Endothelial cell of umbilical vein (primary cell): Measurements from ENCODE around the gene PTPRU. TPM values are rescaled to one million over a fixed set of nuclear protein-coding genes. Genes with fewer than 3 reads are reported as not detected.

Source experiments
- BruUV-seq: library from RNA; stranded (reverse); fragments of 400-500 nt; replicated peaks from 2 replicates; lab custom pipeline; 2021; lab: Mats Ljungman, UMichigan
- CTCF ChIA-PET: fragments of 300-600, 350-600 bp; sonication (Branson Sonifier 250); formaldehyde crosslinking; loops from one replicate; lab custom pipeline; 2021; ENCODE audit warnings: antibody characterized with exemption, inconsistent platforms; lab: Charles Lee
- POLR2A ChIA-PET: fragments of 300-600, 350-600 bp; sonication (Branson Sonifier 250); formaldehyde crosslinking; loops from one replicate; lab custom pipeline; 2021; ENCODE audit warnings: antibody characterized with exemption, inconsistent platforms; lab: Charles Lee
- DNase-seq: peaks from one replicate; pipeline ENCODE4 v3.0.0-alpha.2; 2011; ENCODE audit warnings: low read depth, low spot score
- FAIRE-seq: peaks from 2 replicates; lab custom pipeline; 2011; peaks lifted over from hg19 to GRCh38; lab: Jason Lieb, UNC
- H2AFZ ChIP-seq: 2 replicates; pipeline ENCODE4 v1.6.0; 2012; ENCODE audit warnings: low read depth, low read length, control low read depth, inconsistent platforms
- H3K27ac ChIP-seq: 2 replicates; pipeline ENCODE4 v1.5.1; 2011; ENCODE audit warnings: low read depth, mild to moderate bottlenecking, control low read depth, low read length, moderate library complexity; ENCODE audit not compliant: insufficient read depth
- H3K27me3 ChIP-seq, 2 experiments: 2 replicates each; pipeline versions ENCODE4 v1.6.0 to v1.6.1; 2011; ENCODE audit warnings: low read length in 2 of 2, mixed read lengths in 1 of 2; ENCODE audit not compliant: control insufficient read depth in 2 of 2, insufficient read depth in 2 of 2
- H3K36me3 ChIP-seq, 2 experiments: 2 replicates in 1 of 2; 3 replicates in 1 of 2; pipeline ENCODE4 v1.5.1; 2011; ENCODE audit warnings: low read length in 2 of 2, mild to moderate bottlenecking in 1 of 2, moderate library complexity in 1 of 2; ENCODE audit not compliant: control insufficient read depth in 2 of 2, insufficient read depth in 2 of 2; ENCODE audit errors: extremely low read depth in 1 of 2
- H3K4me1 ChIP-seq: 3 replicates; pipeline ENCODE4 v1.5.1; 2011; ENCODE audit warnings: mild to moderate bottlenecking, low read length; ENCODE audit not compliant: control insufficient read depth, insufficient read depth; ENCODE audit errors: extremely low read depth
- H3K4me2 ChIP-seq: 2 replicates; pipeline ENCODE4 v1.6.1; 2011; ENCODE audit warnings: low read length, control low read depth, mixed read lengths; ENCODE audit not compliant: insufficient read depth
- H3K4me3 ChIP-seq, 3 experiments: fragments of 200-600 bp in 1 of 3; sonication (generic), shearing (Covaris generic) in 1 of 3; replicated peaks in 1 of 3; 2 replicates each; pipeline ENCODE4 v1.5.1; 2011 to 2016; ENCODE audit warnings: control low read depth in 3 of 3, low read length in 3 of 3, mild to moderate bottlenecking in 2 of 3, inconsistent platforms in 1 of 3, low read depth in 1 of 3, moderate library complexity in 1 of 3; ENCODE audit not compliant: insufficient read depth in 1 of 3
- H3K79me2 ChIP-seq: 2 replicates; pipeline ENCODE4 v1.6.0; 2012; ENCODE audit warnings: low read length, inconsistent platforms; ENCODE audit not compliant: control insufficient read depth, insufficient read depth
- H3K9ac ChIP-seq: replicated peaks from 2 replicates; pipeline ENCODE3; 2011; ENCODE audit warnings: low read length, control low read depth; ENCODE audit not compliant: insufficient read depth; ENCODE audit errors: extremely low read depth
- H3K9me1 ChIP-seq: replicated peaks from 3 replicates; pipeline ENCODE4 v1.6.0; 2011; ENCODE audit warnings: mild to moderate bottlenecking, low read length; ENCODE audit not compliant: control insufficient read depth, insufficient read depth; ENCODE audit errors: extremely low read depth
- H3K9me3 ChIP-seq: replicated peaks from 2 replicates; pipeline ENCODE4 v1.5.1; 2012; ENCODE audit warnings: low read length, inconsistent platforms; ENCODE audit not compliant: control insufficient read depth, insufficient read depth
- H4K20me1 ChIP-seq: replicated peaks from 2 replicates; pipeline ENCODE3; 2011; ENCODE audit warnings: mild to moderate bottlenecking, low read length; ENCODE audit not compliant: control insufficient read depth, insufficient read depth; ENCODE audit errors: extremely low read depth
- CTCF ChIP-seq, 2 donors: IDR thresholded peaks; 1 replicate in 1 of 2; 2 replicates in 1 of 2; pipeline ENCODE4 v1.5.1; 2011; ENCODE audit warnings: low read length in 2 of 2, mild to moderate bottlenecking in 2 of 2, moderate library complexity in 2 of 2, control low read depth in 1 of 2, inconsistent platforms in 1 of 2, low read depth in 1 of 2; ENCODE audit not compliant: insufficient read depth in 1 of 2; ENCODE audit errors: extremely low read depth in 1 of 2
- EZH2 ChIP-seq: IDR thresholded peaks from 2 replicates; pipeline ENCODE4 v1.6.1; 2012; ENCODE audit warnings: borderline replicate concordance, low read depth, mild to moderate bottlenecking, moderate library complexity, low read length, inconsistent platforms; ENCODE audit not compliant: severe bottlenecking
- FOS ChIP-seq: IDR thresholded peaks from 2 replicates; pipeline ENCODE4 v1.6.1; 2011; ENCODE audit warnings: mild to moderate bottlenecking, low read length, moderate library complexity, borderline replicate concordance; ENCODE audit not compliant: insufficient read depth
- GATA2 ChIP-seq: IDR thresholded peaks from 2 replicates; pipeline ENCODE4 v1.7.0; 2011; ENCODE audit warnings: low read depth, mild to moderate bottlenecking, moderate library complexity, mixed read lengths, low read length; ENCODE audit not compliant: insufficient read length, insufficient read depth
- JUN ChIP-seq: IDR thresholded peaks from 2 replicates; pipeline ENCODE4 v1.6.1; 2011; ENCODE audit warnings: borderline replicate concordance, low read depth; ENCODE audit not compliant: insufficient read length, insufficient read depth
- MYC ChIP-seq: IDR thresholded peaks from one replicate; pipeline ENCODE4 v1.6.1; 2011; ENCODE audit warnings: mild to moderate bottlenecking, low read depth, low read length
- POLR2A ChIP-seq: IDR thresholded peaks from 2 replicates; pipeline ENCODE4 v1.6.1; 2012; ENCODE audit warnings: low read depth, mild to moderate bottlenecking, control low read depth, low read length
- POLR2AphosphoS5 ChIP-seq: IDR thresholded peaks from 2 replicates; pipeline ENCODE4 v1.6.1; 2012; ENCODE audit warnings: low read depth, mild to moderate bottlenecking, control low read depth, low read length, moderate library complexity; ENCODE audit not compliant: insufficient read depth
- dilution Hi-C: fragments of 300-500 bp; cut with MboI; formaldehyde crosslinking; loops from one replicate; pipeline ENCODE4 v1.15.0; 2019; ENCODE audit warnings: low sequenced_read_pairs; ENCODE audit not compliant: extremely low pct_ligation_motif_present
- intact Hi-C: fragments of 100-400 bp; cut with micrococcal nuclease; formaldehyde crosslinking; loops from one replicate; pipeline ENCODE4 v1.10.0; 2022
- polyA plus RNA-seq, 4 experiments: library from polyadenylated mRNA; depleted of rRNA in 3 of 4; stranded (reverse) in 3 of 4; unstranded in 1 of 4; fragments of >200 nt; gene quantifications; 2 replicates each; pipeline versions ENCODE4 v1.2.1 to v1.2.3, GENCODE V29; 2011 to 2012; ENCODE audit warnings: missing spikeins in 1 of 4
- total RNA-seq: library from RNA; stranded (reverse); gene quantifications from 2 replicates; pipeline ENCODE4 v1.2.3, GENCODE V29; 2021
- TF ChIP-seq, protein P1 (sequence below): IDR thresholded peaks from 2 replicates; pipeline ENCODE4 v1.6.1; 2011; ENCODE audit not compliant: insufficient read depth, insufficient read length

The PTPRU gene
- total and polyA plus RNA-seq, 2 donors (not counting 3 experiments of a cell fraction or from before 2014, with no cell fraction given), result 0.58 to 2.6 TPM

DNA sequence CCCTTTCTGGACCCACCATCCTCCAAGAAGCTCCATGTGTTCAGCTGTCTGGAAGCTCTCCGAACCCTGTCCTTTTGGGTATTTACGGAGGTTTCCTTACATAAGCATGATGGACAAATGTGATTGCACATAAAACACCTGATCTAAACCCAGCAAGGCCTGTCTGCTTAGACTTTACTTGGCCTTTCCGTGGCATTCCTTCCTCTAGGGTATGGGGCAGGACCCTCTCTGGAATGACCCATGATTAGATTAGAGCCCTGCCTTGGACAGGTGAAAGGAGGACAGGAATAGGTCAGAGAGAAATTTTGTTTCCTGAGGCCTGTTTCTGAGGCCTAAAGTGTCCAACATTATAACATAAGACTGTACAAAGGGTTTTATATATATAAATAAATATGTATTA lies 16.9 kb downstream of the PTPRU start:
- no TSS peak for BruUV-seq
- TF ChIP-seq POLR2A (no peak), EZH2 (no peak), GATA2 (no peak), POLR2AphosphoS5 (no peak), CTCF (IDR thresholded peaks at IDR 0.05; ENCODE audit: extremely low read depth in 1 of 2, insufficient read depth in 1 of 2, low read depth in 1 of 2, low read length in 2 of 2) (no peak), MYC (no peak), FOS (no peak), JUN (no peak)
- TF ChIP-seq, protein P1, sequence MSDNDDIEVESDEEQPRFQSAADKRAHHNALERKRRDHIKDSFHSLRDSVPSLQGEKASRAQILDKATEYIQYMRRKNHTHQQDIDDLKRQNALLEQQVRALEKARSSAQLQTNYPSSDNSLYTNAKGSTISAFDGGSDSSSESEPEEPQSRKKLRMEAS, result no peak
- Histone ChIP-seq H3K9me3 (no peaks in the 10 kb centered on the region), H3K36me3 (no peaks in the 10 kb centered on the region), H3K4me1 (no peaks in the 10 kb centered on the region), H3K27me3 (peaks cover 0 to 1% of the 10 kb centered on the region in 2 experiments), H3K27ac (no peak overlapping the region), H3K9ac (no peak overlapping the region), H2AFZ (no peak overlapping the region), H3K4me2 (no peak overlapping the region), H3K9me1 (no peaks in the 10 kb centered on the region), H4K20me1 (no peaks in the 10 kb centered on the region), H3K4me3 (no peak overlapping the region), H3K79me2 (no peaks in the 10 kb centered on the region)
- intact Hi-C loops, result no loop called here
- DNase-seq (no peak), FAIRE-seq (no peak)
- dilution Hi-C loops, result no loop called here
- CTCF ChIA-PET, result no interaction called here
- POLR2A ChIA-PET, result no interaction called here
